Neural cell (in vitro differentiated cells): ENCODE data around the gene TKFC. TPM values are rescaled to one million over a fixed set of nuclear protein-coding genes. Genes with fewer than 3 reads are reported as not detected.

ENCODE experiments used
- H2AFZ ChIP-seq: fragments of 200-600, 300-800 bp; sonication (generic), shearing (Covaris generic); 2 replicates; pipeline ENCODE4 v1.6.0; 2014; ENCODE audit warnings: low read depth, mild to moderate bottlenecking, antibody characterized with exemption, low read length, moderate library complexity
- H3F3A ChIP-seq: fragments of 200-600 bp; shearing (Covaris generic); 2 replicates; pipeline ENCODE4 v1.6.1; 2016; ENCODE audit warnings: mild to moderate bottlenecking, moderate library complexity, mixed read lengths, antibody characterized with exemption, low read length; ENCODE audit not compliant: insufficient read depth, poor library complexity, severe bottlenecking
- H3K27ac ChIP-seq: fragments of 200-600, 300-800 bp; sonication (generic), shearing (Covaris generic); 2 replicates; pipeline ENCODE4 v1.5.1; 2014; ENCODE audit warnings: mild to moderate bottlenecking, low read length, moderate library complexity
- H3K27me3 ChIP-seq: fragments of 300-800, 200-600 bp; sonication (generic), shearing (Covaris generic); 2 replicates; pipeline ENCODE4 v1.6.0; 2014; ENCODE audit warnings: mild to moderate bottlenecking, low read depth, low read length, moderate library complexity; ENCODE audit not compliant: insufficient read depth
- H3K36me3 ChIP-seq: fragments of 300-800, 200-600 bp; sonication (generic), shearing (Covaris generic); 2 replicates; pipeline ENCODE4 v1.5.1; 2014; ENCODE audit warnings: mild to moderate bottlenecking, antibody characterized with exemption, low read length, moderate library complexity; ENCODE audit not compliant: insufficient read depth
- H3K4me2 ChIP-seq: fragments of 300-800, 200-600 bp; sonication (generic), shearing (Covaris generic); 2 replicates; pipeline ENCODE4 v1.6.0; 2014; ENCODE audit warnings: mild to moderate bottlenecking, low read length
- H3K4me3 ChIP-seq: fragments of 300-800, 200-600 bp; sonication (generic), shearing (Covaris generic); 2 replicates; pipeline ENCODE4 v1.5.1; 2014; ENCODE audit warnings: mild to moderate bottlenecking, low read length, moderate library complexity
- H3K79me2 ChIP-seq: fragments of 200-600 bp; shearing (Covaris generic); replicated peaks from 2 replicates; pipeline ENCODE4 v1.6.0; 2014; ENCODE audit warnings: mild to moderate bottlenecking, low read length, moderate library complexity; ENCODE audit not compliant: insufficient read depth
- H3K9ac ChIP-seq: fragments of 300-800, 200-600 bp; sonication (generic), shearing (Covaris generic); 2 replicates; pipeline ENCODE4 v1.6.1; 2016; ENCODE audit warnings: mild to moderate bottlenecking, low read length, mixed read lengths
- H3K9me2 ChIP-seq: fragments of 200-600 bp; shearing (Covaris generic); 2 replicates; pipeline ENCODE4 v1.6.1; 2016; ENCODE audit warnings: mild to moderate bottlenecking, low read length, mixed read lengths; ENCODE audit not compliant: insufficient read depth
- H3K9me3 ChIP-seq: fragments of 200-600, 300-800 bp; sonication (generic), shearing (Covaris generic); 2 replicates; pipeline ENCODE4 v1.6.1; 2016; ENCODE audit warnings: mild to moderate bottlenecking, mixed run types, low read length, moderate library complexity, mixed read lengths
- H4K20me1 ChIP-seq: fragments of 200-600 bp; shearing (Covaris generic); 2 replicates; pipeline ENCODE4 v1.6.1; 2016; ENCODE audit warnings: mild to moderate bottlenecking, mixed run types; ENCODE audit not compliant: insufficient read depth
- EP300 ChIP-seq: fragments of 450-650 bp; conservative IDR thresholded peaks from 2 replicates; pipeline ENCODE4 v1.6.1; 2014; ENCODE audit warnings: antibody characterized with exemption, mild to moderate bottlenecking, moderate library complexity; ENCODE audit not compliant: poor library complexity, severe bottlenecking
- EZH2 ChIP-seq: fragments of 200-600, 300-800 bp; shearing (Covaris generic), sonication (generic); IDR thresholded peaks from 2 replicates; pipeline ENCODE4 v1.6.1; 2014; ENCODE audit warnings: antibody characterized with exemption, low read length, borderline replicate concordance, mild to moderate bottlenecking; ENCODE audit not compliant: insufficient read depth, poor library complexity, severe bottlenecking
- MXI1 ChIP-seq: fragments of 450-650 bp; conservative IDR thresholded peaks from 2 replicates; pipeline ENCODE4 v1.6.1; 2014; ENCODE audit warnings: antibody characterized with exemption, mild to moderate bottlenecking; ENCODE audit not compliant: poor library complexity, severe bottlenecking
- POLR2AphosphoS5 ChIP-seq: IDR thresholded peaks from 2 replicates; pipeline ENCODE4 v1.6.1; 2012
- RAD21 ChIP-seq: fragments of 450-650 bp; conservative IDR thresholded peaks from 2 replicates; pipeline ENCODE4 v1.6.1; 2014; ENCODE audit warnings: antibody characterized with exemption, mild to moderate bottlenecking, moderate library complexity
- SMC3 ChIP-seq: fragments of 450-650 bp; conservative IDR thresholded peaks from 2 replicates; pipeline ENCODE4 v1.6.1; 2014; ENCODE audit warnings: antibody characterized with exemption, mild to moderate bottlenecking, moderate library complexity; ENCODE audit not compliant: poor library complexity
- TAF1 ChIP-seq: IDR thresholded peaks from 2 replicates; pipeline ENCODE4 v1.6.1; 2012; ENCODE audit warnings: low read depth
- polyA plus RNA-seq: library from polyadenylated mRNA; depleted of rRNA; stranded (reverse); fragments of >200 nt; gene quantifications from 2 replicates; pipeline ENCODE4 v1.2.3, GENCODE V29; 2014
- TF ChIP-seq, protein P1 (sequence below): fragments of 450-650 bp; IDR thresholded peaks from 2 replicates; pipeline ENCODE4 v1.5.1; 2014; ENCODE audit warnings: antibody characterized with exemption, mild to moderate bottlenecking, moderate library complexity; ENCODE audit not compliant: poor library complexity, severe bottlenecking
- TF ChIP-seq, protein P2 (sequence below): IDR thresholded peaks from 2 replicates; pipeline ENCODE4 v1.6.1; 2012; ENCODE audit warnings: borderline replicate concordance

Gene TKFC
- polyA plus RNA-seq, 1 donor from 2014 or later: 46.0 TPM

DNA sequence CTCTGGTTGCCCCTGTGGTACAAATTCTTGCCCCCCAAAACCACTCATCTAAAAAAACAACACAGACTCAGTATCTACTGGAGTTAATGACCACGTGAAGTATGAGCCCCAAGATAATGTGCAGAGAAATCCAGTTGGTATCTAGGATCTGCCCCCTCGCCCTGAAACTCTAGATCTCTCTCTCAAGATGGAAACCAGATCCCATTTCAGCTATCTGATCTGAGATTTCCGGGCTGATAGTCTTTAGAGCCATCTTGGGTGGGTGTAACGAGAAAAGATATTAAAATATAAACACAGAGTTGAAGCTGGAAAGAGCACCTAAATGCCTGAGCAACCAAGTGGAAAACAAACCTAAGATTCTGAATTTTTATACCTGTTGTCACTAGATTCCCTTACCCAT, 23.9 kb upstream of the TKFC start:
- Histone ChIP-seq H3K9me2 (no peaks in the 10 kb centered on the region), H3K9ac (no peak overlapping the region), H3K4me3 (no peak overlapping the region), H3K4me2 (no peak overlapping the region), H3K36me3 (peaks cover 20% of the 10 kb centered on the region), H3K27me3 (no peaks in the 10 kb centered on the region), H3K79me2 (no peaks in the 10 kb centered on the region), H3F3A (no peaks in the 10 kb centered on the region), H3K27ac (no peak overlapping the region), H4K20me1 (no peaks in the 10 kb centered on the region), H3K9me3 (no peaks in the 10 kb centered on the region), H2AFZ (no peak overlapping the region)
- no peak for TF ChIP-seq RAD21
- TF ChIP-seq, protein P1, sequence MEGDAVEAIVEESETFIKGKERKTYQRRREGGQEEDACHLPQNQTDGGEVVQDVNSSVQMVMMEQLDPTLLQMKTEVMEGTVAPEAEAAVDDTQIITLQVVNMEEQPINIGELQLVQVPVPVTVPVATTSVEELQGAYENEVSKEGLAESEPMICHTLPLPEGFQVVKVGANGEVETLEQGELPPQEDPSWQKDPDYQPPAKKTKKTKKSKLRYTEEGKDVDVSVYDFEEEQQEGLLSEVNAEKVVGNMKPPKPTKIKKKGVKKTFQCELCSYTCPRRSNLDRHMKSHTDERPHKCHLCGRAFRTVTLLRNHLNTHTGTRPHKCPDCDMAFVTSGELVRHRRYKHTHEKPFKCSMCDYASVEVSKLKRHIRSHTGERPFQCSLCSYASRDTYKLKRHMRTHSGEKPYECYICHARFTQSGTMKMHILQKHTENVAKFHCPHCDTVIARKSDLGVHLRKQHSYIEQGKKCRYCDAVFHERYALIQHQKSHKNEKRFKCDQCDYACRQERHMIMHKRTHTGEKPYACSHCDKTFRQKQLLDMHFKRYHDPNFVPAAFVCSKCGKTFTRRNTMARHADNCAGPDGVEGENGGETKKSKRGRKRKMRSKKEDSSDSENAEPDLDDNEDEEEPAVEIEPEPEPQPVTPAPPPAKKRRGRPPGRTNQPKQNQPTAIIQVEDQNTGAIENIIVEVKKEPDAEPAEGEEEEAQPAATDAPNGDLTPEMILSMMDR: no peak
- TF ChIP-seq, protein P2, sequence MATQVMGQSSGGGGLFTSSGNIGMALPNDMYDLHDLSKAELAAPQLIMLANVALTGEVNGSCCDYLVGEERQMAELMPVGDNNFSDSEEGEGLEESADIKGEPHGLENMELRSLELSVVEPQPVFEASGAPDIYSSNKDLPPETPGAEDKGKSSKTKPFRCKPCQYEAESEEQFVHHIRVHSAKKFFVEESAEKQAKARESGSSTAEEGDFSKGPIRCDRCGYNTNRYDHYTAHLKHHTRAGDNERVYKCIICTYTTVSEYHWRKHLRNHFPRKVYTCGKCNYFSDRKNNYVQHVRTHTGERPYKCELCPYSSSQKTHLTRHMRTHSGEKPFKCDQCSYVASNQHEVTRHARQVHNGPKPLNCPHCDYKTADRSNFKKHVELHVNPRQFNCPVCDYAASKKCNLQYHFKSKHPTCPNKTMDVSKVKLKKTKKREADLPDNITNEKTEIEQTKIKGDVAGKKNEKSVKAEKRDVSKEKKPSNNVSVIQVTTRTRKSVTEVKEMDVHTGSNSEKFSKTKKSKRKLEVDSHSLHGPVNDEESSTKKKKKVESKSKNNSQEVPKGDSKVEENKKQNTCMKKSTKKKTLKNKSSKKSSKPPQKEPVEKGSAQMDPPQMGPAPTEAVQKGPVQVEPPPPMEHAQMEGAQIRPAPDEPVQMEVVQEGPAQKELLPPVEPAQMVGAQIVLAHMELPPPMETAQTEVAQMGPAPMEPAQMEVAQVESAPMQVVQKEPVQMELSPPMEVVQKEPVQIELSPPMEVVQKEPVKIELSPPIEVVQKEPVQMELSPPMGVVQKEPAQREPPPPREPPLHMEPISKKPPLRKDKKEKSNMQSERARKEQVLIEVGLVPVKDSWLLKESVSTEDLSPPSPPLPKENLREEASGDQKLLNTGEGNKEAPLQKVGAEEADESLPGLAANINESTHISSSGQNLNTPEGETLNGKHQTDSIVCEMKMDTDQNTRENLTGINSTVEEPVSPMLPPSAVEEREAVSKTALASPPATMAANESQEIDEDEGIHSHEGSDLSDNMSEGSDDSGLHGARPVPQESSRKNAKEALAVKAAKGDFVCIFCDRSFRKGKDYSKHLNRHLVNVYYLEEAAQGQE: no peak
- no peak for TF ChIP-seq MXI1
- TF ChIP-seq POLR2AphosphoS5: no peak
- TF ChIP-seq EP300: no peak
- TF ChIP-seq TAF1: no peak
- no peak for TF ChIP-seq EZH2
- no peak for TF ChIP-seq SMC3

DNA sequence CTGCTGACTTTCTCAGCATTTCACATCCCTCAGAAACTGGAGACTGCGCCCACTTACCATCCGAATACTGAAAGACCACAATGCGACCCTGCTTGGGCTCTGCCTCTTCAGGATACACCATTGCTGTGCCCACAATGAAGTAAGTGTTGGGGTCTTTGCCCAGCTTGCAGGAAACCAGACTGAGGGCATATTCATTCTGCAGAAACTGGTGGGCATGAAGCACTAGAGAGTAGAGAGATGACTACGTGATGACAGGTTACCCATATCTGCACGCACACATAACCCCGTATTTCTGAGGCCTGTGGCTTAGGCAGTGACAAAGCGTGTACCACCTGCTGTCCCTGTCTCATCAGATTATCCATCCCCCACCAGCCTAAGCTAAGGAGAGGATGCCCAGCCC, 23.3 kb upstream of the TKFC start:
- H3K9me2 ChIP-seq: no peaks in the 10 kb centered on the region
- no peaks in the 10 kb centered on the region for H3K79me2 ChIP-seq
- no peak overlapping the region for H2AFZ ChIP-seq
- no peaks in the 10 kb centered on the region for H3F3A ChIP-seq
- no peak overlapping the region for H3K4me2 ChIP-seq
- no peaks in the 10 kb centered on the region for H4K20me1 ChIP-seq
- H3K9me3 ChIP-seq: no peaks in the 10 kb centered on the region
- H3K9ac ChIP-seq: no peak overlapping the region
- H3K4me3 ChIP-seq: no peak overlapping the region
- H3K27me3 ChIP-seq: no peaks in the 10 kb centered on the region
- TF ChIP-seq POLR2AphosphoS5 (no peak), TAF1 (no peak), EP300 (no peak), EZH2 (no peak), RAD21 (no peak), SMC3 (no peak), MXI1 (no peak)
- TF ChIP-seq, protein P1: no peak
- TF ChIP-seq, protein P2: no peak
- H3K36me3 ChIP-seq: peaks cover 20% of the 10 kb centered on the region
- H3K27ac ChIP-seq: no peak overlapping the region
